GM21786 (cell line): ENCODE data around the gene ATP1A4.

Experiments used
- ATAC-seq: cut with Tn5 transposase; IDR thresholded peaks from one replicate; pipeline ENCODE4 v1.9.1; 2021; ENCODE audit not compliant: unreplicated experiment

The ATP1A4 gene

DNA sequence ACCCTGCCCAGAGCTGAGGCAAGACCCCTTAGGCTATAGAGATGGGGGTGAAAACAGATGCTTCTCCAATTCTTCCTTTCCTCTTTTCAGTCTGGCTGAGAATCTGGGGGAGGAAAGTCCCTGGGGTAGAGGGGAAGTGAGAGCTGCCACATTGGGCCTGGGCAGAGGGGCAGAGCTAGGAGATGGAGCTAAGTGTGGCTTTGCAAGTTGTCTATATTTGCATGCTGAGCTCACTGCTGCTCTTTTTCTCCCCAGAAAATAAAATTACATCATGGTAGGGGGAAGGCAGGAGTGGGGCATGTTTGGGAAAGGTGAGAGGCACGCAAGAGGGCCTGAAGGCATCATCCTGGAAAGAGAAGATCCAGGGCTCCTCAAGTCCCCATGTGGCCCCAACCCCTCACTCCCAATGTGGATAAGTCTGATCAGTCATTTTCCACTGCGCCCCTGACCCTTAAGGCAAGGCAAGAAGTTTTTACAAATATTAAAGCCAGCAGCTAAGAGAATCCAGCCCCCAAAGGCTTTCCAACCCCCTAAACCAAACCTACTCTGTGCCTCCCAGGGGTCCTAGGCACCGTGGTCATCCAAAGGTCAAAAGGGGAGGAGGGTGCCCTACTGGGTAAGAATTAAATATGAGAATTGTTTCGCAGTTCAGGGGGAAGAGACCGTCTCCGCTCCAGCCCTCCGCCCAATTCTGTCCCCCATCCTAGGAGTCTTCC lies 53.3 kb downstream of the ATP1A4 start:
- peak; percentile 71 for ATAC-seq

DNA sequence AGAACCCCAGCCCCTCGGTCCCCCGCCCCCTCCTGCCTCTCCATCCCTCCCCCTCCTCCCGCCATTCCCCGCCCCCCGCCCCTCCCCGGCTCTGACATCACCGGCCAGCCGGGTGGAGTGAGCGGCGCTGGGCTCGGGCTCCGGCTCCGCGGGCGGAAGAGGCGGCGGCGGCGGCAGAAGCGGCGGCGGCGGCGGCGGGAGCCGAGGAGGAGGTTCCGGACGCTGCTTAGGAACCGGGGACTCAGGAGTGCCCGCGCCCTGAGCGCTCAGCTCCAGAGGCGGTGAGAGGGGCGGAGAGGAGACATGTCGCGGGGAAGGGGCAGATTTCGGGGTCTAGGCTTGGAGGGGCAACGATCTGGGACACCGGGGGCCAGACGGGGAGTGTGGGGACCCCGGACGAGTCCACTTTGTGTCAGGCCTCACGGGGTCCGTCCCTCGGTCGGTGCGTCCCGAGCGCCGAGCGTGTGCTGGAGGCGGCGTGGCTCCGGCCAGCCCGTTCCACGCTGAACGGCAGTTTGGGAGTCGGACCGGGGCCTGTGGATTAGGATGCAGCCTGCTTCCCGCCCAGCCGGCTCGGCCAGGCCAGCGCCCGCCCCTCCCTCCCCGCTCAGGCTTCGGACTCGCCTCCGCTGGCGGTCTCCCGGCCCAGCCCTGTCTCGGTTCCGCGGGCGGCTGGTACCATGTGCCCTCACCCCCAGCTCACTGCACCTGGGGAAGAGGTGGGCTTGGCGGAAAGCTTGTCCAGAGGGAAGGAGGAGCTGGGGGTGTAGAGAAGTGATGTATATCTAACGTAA lies 54.0 kb downstream of the ATP1A4 start, which contains the start of gene PEA15:
TSS of gene PEA15 (plus strand) at position 143 of the 794 bp plus-strand sequence. CDS start 6,161 bp downstream, outside the sequence.
- no peak for ATAC-seq

DNA sequence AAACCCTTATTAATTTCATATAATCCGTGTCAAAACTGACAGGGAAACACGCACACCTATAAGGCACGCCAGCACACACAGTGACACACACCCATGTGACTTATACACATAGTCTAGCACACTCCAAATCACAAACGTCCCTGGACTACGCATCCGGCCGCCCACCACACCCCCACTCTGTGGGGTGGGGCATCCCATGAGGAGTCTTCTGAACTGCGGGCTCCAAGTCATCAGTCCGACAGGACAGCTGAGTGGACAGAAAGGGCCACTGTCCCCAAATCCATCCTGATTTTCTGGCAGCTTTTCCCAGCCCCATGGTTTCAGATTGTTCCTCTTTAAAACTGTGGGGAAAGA lies 54.6 kb downstream of the ATP1A4 start:
- ATAC-seq = no peak

DNA sequence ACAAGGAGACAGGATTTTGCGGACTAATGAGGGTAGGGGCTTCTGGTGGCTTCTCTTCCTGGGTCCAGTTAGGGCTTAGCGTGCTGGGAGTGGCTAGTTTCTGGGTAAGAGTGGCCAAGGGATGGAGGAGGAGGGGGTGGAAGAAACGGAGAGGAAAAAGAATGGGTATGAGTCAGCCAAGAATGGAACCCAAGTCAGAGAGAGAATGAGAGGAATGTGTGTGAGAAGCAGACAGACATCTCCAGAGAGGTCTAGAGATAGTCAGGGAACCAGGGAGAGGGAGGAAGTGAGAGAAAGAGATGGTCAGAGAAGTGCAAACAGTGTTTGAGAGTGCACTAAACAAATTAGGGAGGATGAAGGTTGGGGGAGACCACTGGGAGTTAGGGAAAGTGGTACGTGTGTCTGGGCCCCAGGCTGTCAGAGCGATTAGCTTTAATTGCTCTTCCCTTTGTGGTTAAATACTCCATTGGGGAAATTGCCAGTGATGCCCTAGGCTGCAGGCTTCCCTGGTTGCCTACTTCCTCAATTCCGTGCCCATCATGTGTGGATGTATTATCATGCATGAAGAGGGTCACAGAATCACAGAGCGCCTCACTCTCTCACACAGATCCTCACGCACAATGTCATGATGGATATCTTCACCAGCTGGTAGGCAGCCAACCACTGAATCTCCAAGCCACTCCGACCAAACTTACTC lies 55.2 kb downstream of the ATP1A4 start:
- ATAC-seq = no peak

DNA sequence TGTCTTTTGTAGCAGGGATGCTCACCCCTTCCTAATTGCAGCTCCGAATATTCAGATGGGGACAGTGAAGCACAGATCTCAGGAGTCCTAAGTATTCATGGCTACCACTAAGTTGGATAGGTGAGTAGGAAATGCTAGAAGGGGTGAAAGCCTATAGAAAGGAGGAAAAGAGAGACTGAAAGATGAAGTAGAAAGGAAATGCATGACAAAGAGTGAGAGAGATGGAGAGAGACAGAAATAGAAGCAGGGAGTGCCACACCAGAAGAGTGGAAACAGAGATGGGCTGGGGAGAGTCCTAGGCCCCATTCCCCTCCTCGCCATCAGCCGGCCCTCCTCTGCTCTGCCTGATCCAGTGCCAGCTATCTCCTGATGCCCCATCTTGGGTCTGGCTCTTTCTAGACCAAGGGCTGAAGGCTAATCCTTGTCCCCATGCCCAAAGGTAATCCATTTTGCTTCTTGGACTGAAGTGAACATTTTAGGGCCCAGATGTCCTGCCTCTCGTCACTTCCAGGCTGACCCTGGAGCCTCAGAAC lies 55.8 kb downstream of the ATP1A4 start:
- no peak for ATAC-seq

- ATAC-seq = no peak
Measured at GRCh38 chr1:160207771-160208556, 56.6 kb downstream of the ATP1A4 start.

GRCh38 chr1:160208557-160209320 lies 57.3 kb downstream of the ATP1A4 start:
- no peak for ATAC-seq

- ATAC-seq = no peak
Measured at GRCh38 chr1:160209321-160210046, 58.1 kb downstream of the ATP1A4 start.

- ATAC-seq = no peak
Measured at GRCh38 chr1:160210561-160210960, 59.2 kb downstream of the ATP1A4 start.

- ATAC-seq = no peak
Measured at GRCh38 chr1:160211046-160211790, 59.8 kb downstream of the ATP1A4 start.

DNA sequence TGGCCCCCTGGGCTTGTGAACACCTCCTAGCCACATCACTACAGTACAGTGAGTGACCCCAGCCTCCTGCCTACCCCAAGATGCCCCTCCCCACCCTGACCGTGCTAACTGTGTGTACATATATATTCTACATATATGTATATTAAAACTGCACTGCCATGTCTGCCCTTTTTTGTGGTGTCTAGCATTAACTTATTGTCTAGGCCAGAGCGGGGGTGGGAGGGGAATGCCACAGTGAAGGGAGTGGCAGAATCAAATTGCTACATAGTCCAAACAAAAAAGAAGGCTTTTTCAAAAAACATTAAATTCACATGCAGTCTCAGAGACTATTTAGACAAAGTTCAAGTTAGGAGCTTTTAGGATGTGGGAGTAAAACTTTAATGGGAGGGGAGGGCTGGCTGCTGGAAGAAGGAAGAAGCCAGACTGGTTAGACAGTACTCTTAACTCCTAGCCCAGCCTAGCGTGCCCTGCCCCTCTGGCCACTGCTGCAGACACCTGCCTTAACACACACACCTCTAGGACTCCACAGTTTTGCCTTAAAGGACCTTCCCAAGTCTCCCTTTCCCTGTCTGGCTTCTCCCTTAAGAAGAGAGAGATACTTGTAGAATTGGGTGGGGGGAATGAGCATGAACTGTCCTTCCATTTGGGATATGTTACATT lies 63.2 kb downstream of the ATP1A4 start:
- ATAC-seq = no peak

DNA sequence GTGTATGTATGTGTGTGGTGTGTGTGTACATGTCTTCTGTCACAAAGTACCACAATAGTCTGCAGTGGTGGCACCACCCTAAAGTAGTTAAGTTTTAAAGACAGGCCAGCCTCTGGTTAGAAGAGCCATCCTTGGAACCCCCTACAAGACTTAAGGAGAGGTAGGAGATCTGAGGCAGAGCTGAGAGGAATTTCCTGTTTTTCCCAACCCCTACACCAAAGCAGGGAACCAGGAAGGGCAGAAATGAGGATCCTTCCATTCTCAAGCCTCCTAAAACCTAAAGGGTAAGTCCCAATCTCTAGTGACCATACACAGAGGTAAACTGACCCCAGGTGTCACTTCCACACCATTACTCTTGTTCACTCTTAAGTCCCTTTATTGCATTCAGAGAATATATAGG lies 64.9 kb downstream of the ATP1A4 start:
- no peak for ATAC-seq

- ATAC-seq = no peak
Measured at GRCh38 chr1:160217481-160218051, 66.2 kb downstream of the ATP1A4 start.

- no peak for ATAC-seq
Measured at GRCh38 chr1:160219062-160219929, 67.9 kb downstream of the ATP1A4 start.

- ATAC-seq = no peak
Measured at GRCh38 chr1:160220301-160220700, 68.9 kb downstream of the ATP1A4 start.

GRCh38 chr1:160221089-160221488 lies 69.7 kb downstream of the ATP1A4 start:
- no peak for ATAC-seq

GRCh38 chr1:160222546-160222945 lies 71.1 kb downstream of the ATP1A4 start:
- no peak for ATAC-seq
